ENCODE measurements around the gene ABCB8.

ABCB8 gene

DNA sequence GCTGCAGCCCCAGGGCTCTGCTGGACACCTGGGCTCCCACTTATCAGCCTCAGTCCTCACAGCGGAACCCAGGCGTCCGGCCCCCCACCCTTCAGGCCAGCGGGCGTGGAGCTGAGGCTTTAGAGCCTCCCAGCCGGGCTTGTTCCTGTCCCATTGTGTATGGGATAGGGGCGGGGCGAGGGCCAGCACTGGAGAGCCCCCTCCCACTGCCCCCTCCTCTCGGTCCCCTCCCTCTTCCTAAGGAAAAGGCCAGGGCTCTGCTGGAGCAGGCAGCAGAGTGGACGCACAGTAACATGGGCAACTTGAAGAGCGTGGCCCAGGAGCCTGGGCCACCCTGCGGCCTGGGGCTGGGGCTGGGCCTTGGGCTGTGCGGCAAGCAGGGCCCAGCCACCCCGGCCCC, 34.7 kb upstream of the ABCB8 start:
- no peak for TF ChIP-seq ZFX (IDR thresholded peaks at IDR 0.05)
- TF ChIP-seq, protein P1, sequence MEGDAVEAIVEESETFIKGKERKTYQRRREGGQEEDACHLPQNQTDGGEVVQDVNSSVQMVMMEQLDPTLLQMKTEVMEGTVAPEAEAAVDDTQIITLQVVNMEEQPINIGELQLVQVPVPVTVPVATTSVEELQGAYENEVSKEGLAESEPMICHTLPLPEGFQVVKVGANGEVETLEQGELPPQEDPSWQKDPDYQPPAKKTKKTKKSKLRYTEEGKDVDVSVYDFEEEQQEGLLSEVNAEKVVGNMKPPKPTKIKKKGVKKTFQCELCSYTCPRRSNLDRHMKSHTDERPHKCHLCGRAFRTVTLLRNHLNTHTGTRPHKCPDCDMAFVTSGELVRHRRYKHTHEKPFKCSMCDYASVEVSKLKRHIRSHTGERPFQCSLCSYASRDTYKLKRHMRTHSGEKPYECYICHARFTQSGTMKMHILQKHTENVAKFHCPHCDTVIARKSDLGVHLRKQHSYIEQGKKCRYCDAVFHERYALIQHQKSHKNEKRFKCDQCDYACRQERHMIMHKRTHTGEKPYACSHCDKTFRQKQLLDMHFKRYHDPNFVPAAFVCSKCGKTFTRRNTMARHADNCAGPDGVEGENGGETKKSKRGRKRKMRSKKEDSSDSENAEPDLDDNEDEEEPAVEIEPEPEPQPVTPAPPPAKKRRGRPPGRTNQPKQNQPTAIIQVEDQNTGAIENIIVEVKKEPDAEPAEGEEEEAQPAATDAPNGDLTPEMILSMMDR (conservative IDR thresholded peaks at IDR 0.05), result no peak
- H3K27ac ChIP-seq, result no peak overlapping the region

DNA sequence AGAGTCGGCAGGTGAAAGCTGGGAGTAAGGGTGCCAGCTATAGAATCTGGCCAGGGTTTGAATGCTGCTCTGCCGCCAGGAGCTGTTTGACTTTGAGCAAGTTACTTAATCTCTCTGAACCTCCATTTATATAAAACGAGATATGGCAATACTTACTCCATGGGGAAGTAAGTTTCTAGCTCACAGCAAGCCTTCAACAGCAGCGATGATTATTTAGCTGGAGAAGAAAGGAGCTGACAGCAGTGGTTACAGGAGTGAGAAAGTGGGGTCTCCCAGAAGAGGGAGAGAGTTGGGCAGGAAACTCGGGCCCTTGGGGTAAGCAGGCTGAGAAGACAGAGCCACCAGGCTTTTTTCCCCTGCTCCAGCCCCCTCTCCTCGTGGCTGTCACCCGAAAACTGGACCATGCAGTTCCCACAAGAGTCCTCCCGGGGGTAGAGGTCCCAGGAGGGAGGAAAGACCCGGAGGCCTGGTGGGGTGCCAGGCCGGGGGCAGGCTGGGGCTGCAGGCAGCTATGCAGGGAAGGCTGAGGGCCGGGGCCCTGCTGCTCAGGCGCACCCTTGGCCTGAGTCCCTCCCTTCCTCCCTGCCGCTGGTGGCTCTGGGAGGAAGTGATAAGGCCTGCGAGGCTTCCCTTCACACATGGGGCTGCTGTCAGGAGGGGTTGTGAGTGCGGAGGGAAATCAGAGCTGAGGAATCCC, 34.0 kb upstream of the ABCB8 start:
- no peak for TF ChIP-seq ZFX (IDR thresholded peaks at IDR 0.05)
- TF ChIP-seq, protein P1 (conservative IDR thresholded peaks at IDR 0.05), result no peak
- no peak overlapping the region for H3K27ac ChIP-seq

DNA sequence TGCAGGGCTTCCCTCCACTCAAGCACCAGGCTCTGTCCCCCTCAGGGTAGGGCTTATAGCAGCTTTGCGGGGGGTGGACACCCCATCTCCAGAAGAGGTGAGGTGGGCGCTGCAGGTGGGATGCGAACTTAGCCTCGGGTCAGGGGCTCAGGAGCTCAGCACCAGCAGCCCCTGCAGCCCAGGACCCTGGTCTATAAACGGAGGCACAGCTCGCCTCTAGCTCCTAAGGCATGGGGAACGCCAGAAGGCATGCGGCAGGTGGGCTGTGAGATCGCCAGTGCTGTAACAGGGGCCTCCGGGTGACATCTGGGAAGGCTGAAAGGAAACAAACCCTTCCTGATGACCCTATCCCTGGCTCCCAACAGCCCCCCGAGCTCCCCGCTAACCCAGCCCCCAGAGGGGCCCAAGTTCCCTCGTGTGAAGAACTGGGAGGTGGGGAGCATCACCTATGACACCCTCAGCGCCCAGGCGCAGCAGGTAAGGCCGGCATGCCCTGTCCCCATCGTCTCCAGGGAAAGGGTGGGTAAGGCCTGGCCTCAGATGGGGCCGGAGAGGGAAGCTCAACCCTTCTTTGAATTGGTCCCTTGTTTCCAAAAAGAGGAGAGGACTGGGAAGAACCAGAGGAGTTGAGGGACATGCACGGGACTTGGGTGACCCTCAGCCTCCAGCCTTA, 33.3 kb upstream of the ABCB8 start:
- TF ChIP-seq, protein P1 (conservative IDR thresholded peaks at IDR 0.05), result no peak
- no peak for TF ChIP-seq ZFX (IDR thresholded peaks at IDR 0.05)
- no peak overlapping the region for H3K27ac ChIP-seq

DNA sequence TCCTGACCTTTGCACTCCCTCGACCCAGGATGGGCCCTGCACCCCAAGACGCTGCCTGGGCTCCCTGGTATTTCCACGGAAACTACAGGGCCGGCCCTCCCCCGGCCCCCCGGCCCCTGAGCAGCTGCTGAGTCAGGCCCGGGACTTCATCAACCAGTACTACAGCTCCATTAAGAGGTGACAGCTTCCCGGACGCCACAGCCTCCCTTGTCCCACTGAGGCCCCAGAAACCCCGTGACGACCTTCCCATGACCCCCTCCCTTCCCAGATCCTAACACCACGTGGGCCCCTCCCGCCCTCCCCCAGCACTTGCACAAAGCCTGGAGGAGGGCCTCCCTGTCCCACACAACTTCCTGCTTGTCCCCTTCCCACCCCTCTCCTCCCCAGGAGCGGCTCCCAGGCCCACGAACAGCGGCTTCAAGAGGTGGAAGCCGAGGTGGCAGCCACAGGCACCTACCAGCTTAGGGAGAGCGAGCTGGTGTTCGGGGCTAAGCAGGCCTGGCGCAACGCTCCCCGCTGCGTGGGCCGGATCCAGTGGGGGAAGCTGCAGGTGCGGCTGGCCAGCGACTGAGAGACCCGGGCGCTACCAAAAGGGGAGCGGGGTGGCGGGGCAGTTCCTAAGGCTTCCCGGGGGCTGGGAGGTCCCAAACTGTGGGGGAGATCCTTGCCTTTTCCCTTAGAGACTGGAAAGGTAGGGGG, 31.7 kb upstream of the ABCB8 start:
- no peak overlapping the region for H3K27ac ChIP-seq
- TF ChIP-seq, protein P1 (conservative IDR thresholded peaks at IDR 0.05), result no peak
- TF ChIP-seq ZFX (IDR thresholded peaks at IDR 0.05), result no peak

DNA sequence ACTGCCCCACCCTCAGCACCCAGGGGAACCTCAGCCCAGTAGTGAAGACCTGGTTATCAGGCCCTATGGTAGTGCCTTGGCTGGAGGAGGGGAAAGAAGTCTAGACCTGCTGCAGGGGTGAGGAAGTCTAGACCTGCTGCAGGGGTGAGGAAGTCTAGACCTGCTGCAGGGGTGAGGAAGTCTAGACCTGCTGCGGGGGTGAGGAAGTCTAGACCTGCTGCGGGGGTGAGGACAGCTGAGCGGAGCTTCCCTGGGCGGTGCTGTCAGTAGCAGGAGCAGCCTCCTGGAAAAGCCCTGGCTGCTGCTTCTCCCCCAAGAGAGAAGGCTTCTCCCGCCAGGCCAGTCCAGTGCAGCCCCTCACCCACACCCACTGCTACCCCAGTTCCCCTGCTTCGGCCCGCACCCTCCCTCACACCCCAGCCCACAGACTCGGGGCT, 31.2 kb upstream of the ABCB8 start:
- H3K27ac ChIP-seq, result no peak overlapping the region
- no peak for TF ChIP-seq ZFX (IDR thresholded peaks at IDR 0.05)
- TF ChIP-seq, protein P1 (conservative IDR thresholded peaks at IDR 0.05), result no peak

DNA sequence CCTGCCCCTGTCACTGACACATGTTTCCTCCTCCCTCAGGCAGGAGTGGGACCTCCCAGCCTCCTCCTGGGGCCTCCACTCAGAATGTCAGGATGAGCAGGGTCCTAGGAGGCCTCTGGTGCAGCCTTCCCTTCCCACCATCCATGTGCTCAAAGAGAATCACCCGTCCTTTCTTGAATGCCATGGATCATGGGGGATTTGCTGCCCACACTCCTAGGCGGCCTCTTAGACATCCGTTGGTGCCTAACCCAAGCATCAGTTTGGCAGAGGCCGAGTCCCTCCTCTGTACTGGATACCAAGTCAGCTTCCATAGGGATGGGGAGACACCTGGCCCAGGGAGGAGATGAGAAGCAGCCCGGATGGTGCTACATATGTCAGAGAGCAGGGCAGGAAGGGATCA, 30.4 kb upstream of the ABCB8 start:
- no peak overlapping the region for H3K27ac ChIP-seq
- TF ChIP-seq, protein P1 (conservative IDR thresholded peaks at IDR 0.05), result no peak

DNA sequence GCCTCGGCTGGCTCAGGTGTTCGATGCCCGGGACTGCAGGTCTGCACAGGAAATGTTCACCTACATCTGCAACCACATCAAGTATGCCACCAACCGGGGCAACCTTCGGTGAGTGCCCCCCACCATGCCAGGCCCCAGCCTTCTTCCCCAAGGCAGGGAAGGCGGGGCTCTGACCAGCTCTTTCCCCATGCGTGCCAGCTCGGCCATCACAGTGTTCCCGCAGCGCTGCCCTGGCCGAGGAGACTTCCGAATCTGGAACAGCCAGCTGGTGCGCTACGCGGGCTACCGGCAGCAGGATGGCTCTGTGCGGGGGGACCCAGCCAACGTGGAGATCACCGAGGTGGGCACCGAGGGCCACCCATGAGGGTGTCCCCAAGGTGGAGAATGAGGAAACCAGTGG, 29.9 kb upstream of the ABCB8 start:
- TF ChIP-seq, protein P1 (conservative IDR thresholded peaks at IDR 0.05), result no peak
- TF ChIP-seq ZFX (IDR thresholded peaks at IDR 0.05), result no peak
- H3K27ac ChIP-seq, result no peak overlapping the region

Data from C4-2B (cell line).